H1 (cell line): ENCODE results near the gene UVSSA.

Experiments
- BACH1 ChIP-seq: IDR thresholded peaks from 2 replicates; pipeline ENCODE4 v1.6.1; 2012; ENCODE audit warnings: low read length, improper control_type of control experiment
- EP300 ChIP-seq, 2 experiments: IDR thresholded peaks; 1 replicate in 1 of 2; 2 replicates in 1 of 2; pipeline ENCODE4 v1.6.1; 2011 to 2012; ENCODE audit warnings: low read depth in 2 of 2, low read length in 2 of 2, mild to moderate bottlenecking in 2 of 2, borderline replicate concordance in 1 of 2, inconsistent platforms in 1 of 2, moderate library complexity in 1 of 2
- EZH2 ChIP-seq: fragments of 200-600 bp; sonication (generic); IDR thresholded peaks from 2 replicates; pipeline ENCODE4 v1.7.1; 2012; ENCODE audit warnings: low read depth, mild to moderate bottlenecking, moderate library complexity, low read length, inconsistent platforms; ENCODE audit not compliant: severe bottlenecking
- JUND ChIP-seq: IDR thresholded peaks from 2 replicates; pipeline ENCODE4 v1.6.1; 2011; ENCODE audit warnings: mild to moderate bottlenecking, improper control_type of control experiment, low read length
- KDM1A ChIP-seq: fragments of 200-600, 300-600 bp; sonication (generic); IDR thresholded peaks from 2 replicates; pipeline ENCODE4 v1.7.1; 2016; ENCODE audit warnings: mild to moderate bottlenecking, low read length, borderline replicate concordance
- POLR2A ChIP-seq, 2 experiments: IDR thresholded peaks; 1 replicate in 1 of 2; 2 replicates in 1 of 2; pipeline ENCODE4 v1.6.1; 2011; ENCODE audit warnings: low read depth in 2 of 2, low read length in 2 of 2, mild to moderate bottlenecking in 2 of 2; ENCODE audit errors: control extremely low read depth in 1 of 2
- RAD21 ChIP-seq, 2 experiments: IDR thresholded peaks in 1 of 2; conservative IDR thresholded peaks in 1 of 2; 2 replicates each; pipeline ENCODE4 v1.6.1; 2011; ENCODE audit warnings: low read depth in 2 of 2, low read length in 2 of 2, improper control_type of control experiment in 1 of 2, inconsistent platforms in 1 of 2, mild to moderate bottlenecking in 1 of 2, moderate library complexity in 1 of 2
- RFX5 ChIP-seq: IDR thresholded peaks from 2 replicates; pipeline ENCODE4 v1.6.1; 2011; ENCODE audit warnings: low read depth, low read length, improper control_type of control experiment, borderline replicate concordance
- SP1 ChIP-seq: IDR thresholded peaks from 2 replicates; pipeline ENCODE4 v1.6.1; 2011; ENCODE audit warnings: low read depth, low read length
- TCF12 ChIP-seq: IDR thresholded peaks from 2 replicates; pipeline ENCODE4 v1.6.1; 2011; ENCODE audit warnings: low read depth, mild to moderate bottlenecking, low read length
- TF ChIP-seq, protein P1 (sequence below), 3 experiments: IDR thresholded peaks; 1 replicate in 2 of 3; 2 replicates in 1 of 3; pipeline versions ENCODE4 v1.5.1 to v1.6.1; 2011; ENCODE audit warnings: low read length in 3 of 3, mild to moderate bottlenecking in 3 of 3, inconsistent platforms in 2 of 3, low read depth in 1 of 3, moderate library complexity in 1 of 3; ENCODE audit not compliant: insufficient read depth in 1 of 3; ENCODE audit errors: control extremely low read depth in 1 of 3
- TF ChIP-seq, protein P2 (sequence below): IDR thresholded peaks from 2 replicates; pipeline ENCODE4 v1.6.1; 2011; ENCODE audit warnings: low read length, improper control_type of control experiment

DNA sequence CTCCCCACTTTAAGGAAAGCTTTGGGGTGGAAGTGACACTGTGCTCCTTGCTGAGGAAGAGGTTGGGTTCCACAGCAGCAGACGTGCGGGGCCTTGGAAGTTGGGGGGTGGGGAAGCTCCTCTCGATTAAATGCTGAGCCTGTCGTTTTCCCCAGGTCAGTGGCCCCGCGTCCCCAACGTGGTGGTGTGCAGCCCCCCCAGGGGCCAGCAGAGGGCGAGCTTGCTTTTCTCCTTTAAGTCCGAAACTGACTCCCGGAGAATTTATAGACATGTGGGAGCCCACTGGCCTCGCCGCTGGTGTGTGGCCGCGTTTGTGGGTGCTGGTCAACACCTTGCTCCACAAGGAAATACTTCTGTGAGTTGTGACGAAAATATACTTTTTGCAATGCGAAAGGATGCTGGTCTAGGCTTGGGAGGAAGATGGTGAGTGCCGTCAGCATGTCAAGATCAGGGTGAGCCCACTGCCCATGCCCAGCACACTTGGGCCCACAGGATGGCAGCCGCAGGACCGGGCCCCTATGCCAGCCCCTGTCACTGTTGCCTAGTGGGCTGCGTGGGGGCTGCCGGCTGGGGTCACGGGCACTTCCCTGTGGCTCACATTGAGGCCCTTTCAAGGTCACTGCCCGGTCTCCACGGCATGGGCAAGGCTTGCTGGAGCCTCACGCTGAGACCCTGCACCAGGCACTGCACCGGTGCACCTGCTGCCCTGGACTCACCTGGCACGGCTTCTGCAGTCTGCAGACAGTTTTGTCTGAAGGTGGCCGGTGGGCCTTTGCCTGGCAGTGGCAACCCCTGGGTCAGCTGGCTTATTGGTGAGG lies 9.4 kb downstream of the UVSSA start:
- TF ChIP-seq POLR2A (IDR thresholded peaks at IDR 0.05; ENCODE audit: control extremely low read depth in 1 of 2, low read depth in 2 of 2, low read length in 2 of 2), result no peak
- TF ChIP-seq, protein P1, sequence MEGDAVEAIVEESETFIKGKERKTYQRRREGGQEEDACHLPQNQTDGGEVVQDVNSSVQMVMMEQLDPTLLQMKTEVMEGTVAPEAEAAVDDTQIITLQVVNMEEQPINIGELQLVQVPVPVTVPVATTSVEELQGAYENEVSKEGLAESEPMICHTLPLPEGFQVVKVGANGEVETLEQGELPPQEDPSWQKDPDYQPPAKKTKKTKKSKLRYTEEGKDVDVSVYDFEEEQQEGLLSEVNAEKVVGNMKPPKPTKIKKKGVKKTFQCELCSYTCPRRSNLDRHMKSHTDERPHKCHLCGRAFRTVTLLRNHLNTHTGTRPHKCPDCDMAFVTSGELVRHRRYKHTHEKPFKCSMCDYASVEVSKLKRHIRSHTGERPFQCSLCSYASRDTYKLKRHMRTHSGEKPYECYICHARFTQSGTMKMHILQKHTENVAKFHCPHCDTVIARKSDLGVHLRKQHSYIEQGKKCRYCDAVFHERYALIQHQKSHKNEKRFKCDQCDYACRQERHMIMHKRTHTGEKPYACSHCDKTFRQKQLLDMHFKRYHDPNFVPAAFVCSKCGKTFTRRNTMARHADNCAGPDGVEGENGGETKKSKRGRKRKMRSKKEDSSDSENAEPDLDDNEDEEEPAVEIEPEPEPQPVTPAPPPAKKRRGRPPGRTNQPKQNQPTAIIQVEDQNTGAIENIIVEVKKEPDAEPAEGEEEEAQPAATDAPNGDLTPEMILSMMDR (IDR thresholded peaks at IDR 0.05; ENCODE audit: control extremely low read depth in 1 of 3, insufficient read depth in 1 of 3, low read depth in 1 of 3, low read length in 3 of 3), result peak in 2 of 3 experiments; percentile 74 to 82; a peak in 3 of 4 replicates
- no peak for TF ChIP-seq EZH2
- no peak for TF ChIP-seq EP300 (IDR thresholded peaks at IDR 0.05; ENCODE audit: borderline replicate concordance in 1 of 2, low read depth in 2 of 2, low read length in 2 of 2)
- TF ChIP-seq BACH1, result no peak
- TF ChIP-seq RFX5, result no peak
- TF ChIP-seq KDM1A, result no peak
- TF ChIP-seq TCF12, result no peak
- TF ChIP-seq, protein P2, sequence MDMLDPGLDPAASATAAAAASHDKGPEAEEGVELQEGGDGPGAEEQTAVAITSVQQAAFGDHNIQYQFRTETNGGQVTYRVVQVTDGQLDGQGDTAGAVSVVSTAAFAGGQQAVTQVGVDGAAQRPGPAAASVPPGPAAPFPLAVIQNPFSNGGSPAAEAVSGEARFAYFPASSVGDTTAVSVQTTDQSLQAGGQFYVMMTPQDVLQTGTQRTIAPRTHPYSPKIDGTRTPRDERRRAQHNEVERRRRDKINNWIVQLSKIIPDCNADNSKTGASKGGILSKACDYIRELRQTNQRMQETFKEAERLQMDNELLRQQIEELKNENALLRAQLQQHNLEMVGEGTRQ, result no peak
- TF ChIP-seq JUND, result no peak
- TF ChIP-seq SP1, result no peak
- TF ChIP-seq RAD21 (IDR thresholded peaks at IDR 0.05 in 1 of 2, conservative IDR thresholded peaks at IDR 0.05 in 1 of 2; ENCODE audit: low read depth in 2 of 2, low read length in 2 of 2), result peak; percentile 74 to 81
